Stimulated activated CD8-positive, alpha-beta memory T cell treated with anti-CD3 and anti-CD28 coated beads, Interleukin-15, amount 100 ng/mL, for 24 hours (primary cell): Measurements from ENCODE around the gene IVNS1ABP.
"Not testable (repeated sequence)": the region's sequence is repeated elsewhere in the genome, so short reads cannot be mapped to it uniquely, and the experiment has no call there.

ENCODE experiments used
- DNase-seq: peaks from one replicate; pipeline ENCODE4 v3.0.0-alpha.2; 2020; ENCODE audit warnings: low read depth

Gene IVNS1ABP

GRCh38 chr1:185292237-185292636, 24.8 kb downstream of the IVNS1ABP start:
- DNase-seq: no peak

GRCh38 chr1:185291652-185292051, 25.4 kb downstream of the IVNS1ABP start:
- DNase-seq: no peak

GRCh38 chr1:185291159-185291558, 25.9 kb downstream of the IVNS1ABP start:
- DNase-seq: no peak

- no peak for DNase-seq
Observed at GRCh38 chr1:185289880-185290279, 27.2 kb downstream of the IVNS1ABP start.

GRCh38 chr1:185288435-185288834, 28.6 kb downstream of the IVNS1ABP start:
- no peak for DNase-seq

GRCh38 chr1:185287451-185287850, 29.6 kb downstream of the IVNS1ABP start:
- DNase-seq: no peak

GRCh38 chr1:185284533-185285276, 32.3 kb downstream of the IVNS1ABP start:
- DNase-seq: no peak

- DNase-seq: no peak
Observed at GRCh38 chr1:185284116-185284515, 32.9 kb downstream of the IVNS1ABP start.

- DNase-seq: no peak
Observed at GRCh38 chr1:185281245-185281644, 35.8 kb downstream of the IVNS1ABP start.

- no peak for DNase-seq
Observed at GRCh38 chr1:185280589-185280988, 36.5 kb downstream of the IVNS1ABP start.

GRCh38 chr1:185279571-185279970, 37.5 kb downstream of the IVNS1ABP start:
- no peak for DNase-seq

GRCh38 chr1:185271921-185272320, 45.1 kb downstream of the IVNS1ABP start:
- no peak for DNase-seq

GRCh38 chr1:185268352-185268751, 48.7 kb downstream of the IVNS1ABP start:
- no peak for DNase-seq

GRCh38 chr1:185267701-185268100, 49.3 kb downstream of the IVNS1ABP start:
- no peak for DNase-seq

GRCh38 chr1:185267301-185267700, 49.7 kb downstream of the IVNS1ABP start:
- DNase-seq: no peak

GRCh38 chr1:185265314-185265713, 51.7 kb downstream of the IVNS1ABP start:
- DNase-seq: no peak

GRCh38 chr1:185263780-185264179, 53.3 kb downstream of the IVNS1ABP start:
- DNase-seq: no peak

GRCh38 chr1:185263292-185263691, 53.8 kb downstream of the IVNS1ABP start:
- DNase-seq: no peak

GRCh38 chr1:185262151-185262550, 54.9 kb downstream of the IVNS1ABP start:
- no peak for DNase-seq

GRCh38 chr1:185260611-185261010, 56.4 kb downstream of the IVNS1ABP start:
- no peak for DNase-seq

GRCh38 chr1:185258676-185259075, 58.4 kb downstream of the IVNS1ABP start:
- DNase-seq: no peak

GRCh38 chr1:185257950-185258208, 59.2 kb downstream of the IVNS1ABP start:
- DNase-seq: no peak

- not testable (repeated sequence) for DNase-seq
Observed at GRCh38 chr1:185257116-185257949, 59.7 kb downstream of the IVNS1ABP start.

GRCh38 chr1:185255595-185255994, 61.4 kb downstream of the IVNS1ABP start:
- DNase-seq: not testable (repeated sequence)
